Stimulated activated CD8-positive, alpha-beta memory T cell treated with anti-CD3 and anti-CD28 coated beads, Interleukin-15, amount 100 ng/mL, for 4 hours (primary cell): ENCODE results near the gene SLC9A3.

ENCODE experiments used
- DNase-seq, 2 donors: peaks; one replicate each; pipeline ENCODE4 v3.0.0-alpha.2; 2020; ENCODE audit warnings: low read depth in 2 of 2

The SLC9A3 gene

GRCh38 chr5:443239-444151 is 80.8 kb downstream of the SLC9A3 start:
- DNase-seq: no peak

- peak; percentile 37 to 65 for DNase-seq
Measured at GRCh38 chr5:442335-443238, 81.7 kb downstream of the SLC9A3 start, which contains the start of gene EXOC3. EXOC3 (plus strand) TSS chr5:443176; CDS start chr5:446206, 3,030 bp downstream.

GRCh38 chr5:441996-442334 is 82.3 kb downstream of the SLC9A3 start:
- DNase-seq: no peak

DNA sequence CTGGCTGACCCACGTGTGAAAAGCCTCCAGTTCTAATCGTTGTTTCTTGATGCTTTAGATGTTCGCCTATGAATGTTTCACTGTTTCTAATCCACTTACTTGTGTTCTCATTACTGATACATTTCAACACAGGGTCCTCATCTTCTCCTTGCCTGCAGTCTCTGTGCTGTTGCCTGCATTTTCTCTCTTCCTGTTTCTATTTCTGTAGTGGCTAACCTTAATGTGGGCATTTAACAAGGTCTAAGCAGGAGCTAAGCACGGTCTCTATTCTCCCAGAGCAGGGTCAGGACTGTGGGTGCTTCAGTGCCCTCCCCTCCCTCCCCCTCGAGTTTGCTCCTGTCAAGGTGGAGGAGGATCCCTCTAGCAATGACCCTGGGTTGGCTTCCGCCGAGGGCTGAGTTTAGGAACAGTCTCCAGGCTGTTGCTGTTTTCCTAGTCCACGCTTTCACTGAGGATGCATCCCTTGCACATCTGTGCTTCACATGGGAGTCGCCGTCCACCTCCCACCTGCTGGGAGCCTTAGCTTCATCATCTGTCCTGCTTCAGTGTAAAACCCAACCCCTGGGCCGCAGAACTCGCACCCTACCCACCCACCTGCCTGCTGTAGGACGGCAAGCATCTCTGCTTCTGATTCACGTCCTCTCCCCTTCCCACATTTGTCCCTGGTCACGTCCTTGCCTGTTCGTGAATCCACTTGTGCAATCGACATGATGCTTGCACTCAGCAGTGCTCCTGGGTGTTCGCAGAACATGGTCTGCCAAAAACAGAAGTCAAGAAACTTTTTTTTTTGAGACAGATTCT is 83.6 kb downstream of the SLC9A3 start:
- no peak for DNase-seq

DNA sequence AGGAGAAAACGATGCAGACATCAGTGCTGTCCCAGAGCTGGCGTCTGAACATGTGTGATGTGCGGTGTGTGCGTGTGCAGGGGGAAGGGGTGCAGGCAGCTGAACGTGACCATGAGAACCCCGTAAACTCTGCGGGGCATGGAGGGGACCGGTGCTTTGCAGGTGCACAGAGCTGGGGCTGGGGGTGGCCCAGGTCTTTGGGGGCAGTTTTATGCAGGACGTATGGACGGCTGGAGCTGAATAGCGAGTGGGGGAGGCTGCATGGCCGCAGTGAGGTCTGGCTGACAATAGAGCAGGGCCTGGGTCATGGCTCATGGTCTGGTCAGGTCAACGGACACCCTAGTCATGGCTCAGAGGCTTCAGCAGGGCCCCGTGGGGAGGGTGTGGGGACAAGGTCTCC is 84.6 kb downstream of the SLC9A3 start:
- no peak for DNase-seq

DNA sequence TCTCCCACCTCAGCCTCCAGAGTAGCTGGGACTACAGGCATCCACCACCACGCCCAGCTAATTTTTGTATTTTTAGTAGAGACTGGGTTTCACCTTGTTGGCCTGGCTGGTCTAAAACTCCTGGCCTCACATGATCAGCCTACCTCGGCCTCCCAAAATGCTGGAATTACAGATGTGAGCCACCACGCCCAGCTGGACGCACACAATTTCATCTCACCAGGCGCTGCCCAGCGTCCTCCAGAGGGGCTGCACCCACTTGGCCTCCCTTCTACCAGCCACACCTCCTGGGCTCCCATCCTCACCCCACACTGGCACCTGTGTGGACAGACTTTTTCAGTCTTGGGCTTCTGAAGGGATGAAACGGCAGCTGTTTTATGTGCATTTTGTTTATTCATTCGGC is 85.1 kb downstream of the SLC9A3 start:
- no peak for DNase-seq

GRCh38 chr5:438481-438981 is 85.7 kb downstream of the SLC9A3 start:
- DNase-seq: no peak

- DNase-seq: no peak
Measured at GRCh38 chr5:437281-437771, 86.9 kb downstream of the SLC9A3 start.

GRCh38 chr5:436641-436975 is 87.6 kb downstream of the SLC9A3 start:
- no peak for DNase-seq

GRCh38 chr5:435961-436640 is 88.1 kb downstream of the SLC9A3 start:
- DNase-seq: no peak

DNA sequence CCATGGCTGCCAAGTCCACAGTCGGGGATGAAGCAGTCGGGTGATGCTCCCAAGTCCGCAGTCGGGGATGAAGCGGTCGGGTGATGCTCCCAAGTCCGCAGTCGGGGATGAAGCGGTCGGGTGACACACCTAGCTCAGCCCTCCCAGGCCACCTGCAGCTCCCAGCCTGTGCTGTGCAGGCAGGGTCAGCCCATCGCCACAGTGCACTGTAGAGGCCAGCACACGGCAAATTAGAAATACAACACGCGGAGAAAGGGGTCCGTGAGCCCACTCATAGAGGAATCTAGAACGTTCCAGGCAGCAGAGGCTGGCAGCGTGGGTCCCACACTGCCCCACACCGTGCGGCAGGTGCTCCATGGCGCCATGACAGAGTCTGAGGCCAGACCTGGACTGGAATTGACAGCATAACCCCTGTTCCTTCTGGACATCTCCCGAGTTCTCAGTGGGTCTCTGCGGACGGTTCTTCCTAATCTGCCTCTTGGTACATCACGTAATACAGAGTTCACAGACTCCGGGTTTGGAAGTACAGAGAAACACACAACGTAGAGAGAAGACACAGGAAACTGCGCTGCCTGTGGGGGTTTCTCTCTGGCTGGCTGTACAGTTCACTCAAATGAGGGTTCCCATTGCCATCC is 89.0 kb downstream of the SLC9A3 start:
- no peak for DNase-seq

DNA sequence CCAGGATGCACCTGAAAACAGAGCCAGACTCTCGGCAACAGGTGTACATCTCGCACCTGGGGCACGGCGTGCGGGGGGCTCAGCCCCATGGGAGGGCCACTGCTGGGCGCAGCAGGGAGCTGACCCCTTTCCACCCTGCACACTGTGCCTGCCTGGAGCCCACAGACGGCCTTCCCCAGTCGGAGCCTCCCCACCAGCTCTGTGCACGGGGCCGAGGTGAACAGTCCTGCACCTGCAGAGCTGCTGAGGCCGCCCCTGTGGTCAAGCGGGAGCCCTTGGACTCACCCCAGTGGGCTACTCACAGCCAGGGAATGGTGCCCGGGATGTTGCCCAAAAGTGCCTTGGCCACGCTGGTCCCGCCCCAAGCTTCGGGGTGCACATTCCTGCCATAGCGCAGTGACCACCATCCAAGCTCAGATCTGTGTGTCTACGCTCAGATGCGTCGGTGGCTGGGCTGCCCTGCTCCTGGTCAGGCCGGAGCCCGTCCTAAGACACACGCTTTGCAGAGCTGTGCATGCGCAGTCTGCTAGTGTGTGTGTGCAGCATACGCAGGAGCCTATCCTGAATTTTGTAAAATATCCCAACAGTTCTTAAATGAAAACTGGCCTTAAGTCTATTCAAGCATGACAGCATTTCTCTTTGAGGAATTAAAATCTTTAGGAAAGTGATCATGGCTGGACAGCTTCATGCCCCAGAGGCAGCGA is 89.7 kb downstream of the SLC9A3 start:
- no peak for DNase-seq

DNA sequence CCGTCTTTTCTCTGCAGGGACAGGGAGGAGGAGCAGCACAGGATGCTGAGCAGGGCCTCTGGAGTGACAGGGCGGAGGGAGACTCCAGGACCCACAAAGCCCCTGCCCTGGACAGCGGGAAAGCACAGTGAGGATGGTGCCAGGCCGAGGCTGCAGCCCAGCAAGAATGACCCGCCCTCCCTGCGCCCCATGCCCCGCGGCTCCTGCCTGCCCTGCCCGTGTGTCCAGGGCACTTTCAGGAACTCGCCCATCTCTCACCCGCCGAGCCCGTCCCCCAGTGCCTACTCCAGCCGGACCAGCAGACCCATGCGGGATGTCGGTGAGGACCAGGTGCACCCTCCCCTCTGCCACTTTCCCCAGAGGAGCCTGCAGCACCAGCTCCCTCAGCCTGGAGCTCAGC is 90.4 kb downstream of the SLC9A3 start:
- DNase-seq: no peak

DNA sequence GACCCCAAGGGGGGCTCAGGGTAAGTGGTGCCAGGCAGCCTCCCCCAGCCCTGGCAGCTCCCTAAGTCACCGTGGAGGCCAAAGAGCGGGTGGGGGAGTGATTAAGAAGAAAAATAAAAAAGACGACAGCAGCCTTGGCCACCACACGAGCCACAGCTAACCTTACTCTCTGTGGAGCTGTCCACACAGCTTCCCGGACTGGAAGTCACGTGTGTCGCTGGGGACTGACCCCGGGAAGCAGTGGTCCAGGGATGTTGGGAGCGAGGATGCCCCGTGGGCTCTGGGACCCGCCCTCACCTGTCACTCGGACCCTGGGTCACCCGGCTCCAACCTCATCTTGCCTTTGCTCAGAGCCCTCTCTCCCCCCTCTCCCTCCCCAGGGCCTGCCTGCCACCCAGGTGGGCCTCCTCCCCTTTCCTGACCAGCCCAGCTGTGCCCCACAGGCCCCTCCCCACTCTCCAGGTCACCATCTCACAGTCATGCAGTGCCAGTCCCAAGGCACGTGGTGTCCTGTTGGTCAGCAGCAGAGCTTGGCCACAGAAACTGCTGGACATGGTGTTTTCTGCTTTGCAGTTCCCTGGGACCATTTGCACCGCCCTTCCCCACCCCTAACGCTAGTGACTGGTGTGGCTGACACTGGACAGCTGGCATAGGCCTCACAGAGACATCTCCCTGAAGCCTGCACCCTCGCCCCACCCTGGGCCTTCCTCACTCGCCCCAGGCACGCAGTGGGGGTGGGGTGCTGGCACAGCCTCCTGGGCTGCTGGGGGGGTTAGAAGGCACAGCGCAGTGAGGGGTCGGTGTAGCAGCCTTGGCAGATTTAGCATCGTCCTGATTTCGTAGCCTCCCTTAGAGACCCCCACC is 91.1 kb downstream of the SLC9A3 start:
- no peak for DNase-seq

GRCh38 chr5:432201-432927 is 91.9 kb downstream of the SLC9A3 start:
- DNase-seq: no peak

- DNase-seq: no peak
Measured at GRCh38 chr5:431711-432050, 92.6 kb downstream of the SLC9A3 start.

GRCh38 chr5:431001-431710 is 93.1 kb downstream of the SLC9A3 start:
- DNase-seq: no peak
